RPMI8226 (cell line): Measurements from ENCODE around the gene RTP3.

Experiments used
- DNase-seq: peaks from one replicate; pipeline ENCODE4 v3.0.0-alpha.2; 2015

The RTP3 gene

DNA sequence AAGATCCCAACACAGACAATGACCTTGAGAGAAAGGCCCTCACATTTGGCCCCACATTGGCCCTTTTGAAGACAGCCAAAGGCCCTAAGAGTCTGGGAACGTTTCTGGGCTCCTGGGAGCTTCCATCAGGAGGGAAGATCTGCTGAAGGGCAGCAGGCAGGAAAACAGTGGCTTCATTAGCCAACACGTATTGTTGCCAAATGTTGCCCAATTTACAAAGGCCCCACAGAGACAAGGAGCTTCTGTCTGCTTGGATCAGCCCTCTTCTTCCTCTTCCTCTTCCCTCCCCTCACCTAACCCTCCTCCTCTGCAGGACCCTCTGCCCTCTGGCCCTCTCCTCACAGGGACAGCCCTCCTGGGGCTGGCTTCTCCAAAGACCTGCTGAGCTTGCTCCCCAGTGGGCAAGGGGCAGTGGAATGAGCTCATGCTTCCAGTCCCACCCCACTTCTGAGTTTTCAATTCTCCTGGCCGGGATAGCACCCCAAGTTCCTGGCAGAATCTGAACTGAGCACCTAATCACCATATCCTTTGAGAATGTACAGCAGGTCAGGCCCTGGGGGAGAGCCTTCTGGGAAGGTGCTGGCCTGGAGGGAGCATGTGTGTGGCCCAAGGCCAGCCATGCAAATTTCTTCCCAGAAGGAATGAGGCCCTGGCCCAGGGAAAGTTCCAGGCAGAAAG lies 28.0 kb upstream of the RTP3 start:
- DNase-seq: no peak

DNA sequence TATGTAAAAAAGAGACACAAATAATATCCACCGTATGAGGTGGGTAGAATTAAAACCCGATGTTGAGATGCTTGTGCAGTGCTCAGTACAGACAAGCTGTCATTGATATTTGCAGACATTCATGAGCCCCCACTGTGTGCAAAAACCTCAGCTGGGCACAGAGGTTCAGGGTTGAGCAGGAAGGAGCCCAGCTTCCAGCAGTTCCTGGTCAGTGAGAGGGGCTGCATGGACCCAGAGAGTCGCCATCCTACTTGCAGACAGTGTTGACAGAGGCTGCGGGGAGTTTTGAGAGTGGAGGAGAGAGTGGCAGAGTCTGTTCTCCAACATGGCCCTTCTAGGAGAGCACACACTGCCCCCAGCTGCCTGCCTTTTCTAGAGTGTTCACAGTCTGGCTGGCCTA lies 26.9 kb upstream of the RTP3 start:
- DNase-seq: no peak

- DNase-seq: no peak
These were observed 26.3 kb upstream of the RTP3 start for GRCh38 chr3:46471371-46471914.

GRCh38 chr3:46472736-46473135 lies 25.0 kb upstream of the RTP3 start:
- DNase-seq: no peak

GRCh38 chr3:46477145-46477544 lies 20.6 kb upstream of the RTP3 start:
- DNase-seq: no peak

GRCh38 chr3:46477756-46478155 lies 20.0 kb upstream of the RTP3 start:
- DNase-seq: no peak

DNA sequence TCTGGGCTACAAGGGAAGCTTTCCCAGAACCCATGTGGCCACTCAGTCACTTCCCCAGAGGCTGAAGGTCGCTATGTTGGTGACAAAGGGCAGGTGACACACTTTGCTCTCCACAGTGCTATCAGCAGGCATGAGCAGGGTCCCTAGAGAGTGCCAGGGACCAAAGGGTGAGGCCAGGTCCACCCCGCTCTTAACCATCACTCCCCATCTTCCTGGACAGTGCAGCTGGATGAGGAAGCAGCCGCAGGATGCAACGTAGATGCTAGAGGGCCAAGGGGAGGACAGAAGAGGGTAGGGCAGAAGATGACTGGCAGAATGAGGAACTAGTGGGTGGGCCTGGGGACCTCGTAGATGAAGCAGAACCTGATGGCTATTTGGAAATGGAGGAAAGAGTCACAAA lies 19.4 kb upstream of the RTP3 start:
- DNase-seq: no peak

GRCh38 chr3:46479021-46479420 lies 18.8 kb upstream of the RTP3 start:
- DNase-seq: no peak

DNA sequence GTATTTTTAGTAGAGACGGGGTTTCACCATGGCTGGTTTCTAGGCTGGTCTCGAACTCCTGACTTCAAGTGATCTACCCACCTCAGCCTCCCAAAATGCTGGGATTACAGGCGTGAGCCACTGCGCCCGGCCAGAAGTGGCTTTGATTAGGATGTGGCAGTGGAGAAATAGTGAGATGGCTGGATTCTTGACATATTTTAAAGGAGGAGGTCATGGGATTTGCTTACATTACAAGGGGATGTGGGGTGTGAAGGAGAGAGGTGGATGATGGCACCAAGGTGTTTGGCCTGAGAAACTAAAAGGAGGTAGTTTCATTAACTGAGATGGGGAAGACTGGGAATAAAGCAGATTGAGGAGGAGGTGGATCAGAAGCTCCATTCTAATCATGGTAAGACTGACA lies 18.1 kb upstream of the RTP3 start:
- DNase-seq: no peak

GRCh38 chr3:46480491-46481195 lies 17.1 kb upstream of the RTP3 start:
- no peak for DNase-seq

GRCh38 chr3:46481636-46482035 lies 16.1 kb upstream of the RTP3 start:
- DNase-seq: no peak

GRCh38 chr3:46482632-46483350 lies 15.0 kb upstream of the RTP3 start:
- no peak for DNase-seq

GRCh38 chr3:46483825-46484224 lies 14.0 kb upstream of the RTP3 start:
- DNase-seq: peak; percentile 23

DNA sequence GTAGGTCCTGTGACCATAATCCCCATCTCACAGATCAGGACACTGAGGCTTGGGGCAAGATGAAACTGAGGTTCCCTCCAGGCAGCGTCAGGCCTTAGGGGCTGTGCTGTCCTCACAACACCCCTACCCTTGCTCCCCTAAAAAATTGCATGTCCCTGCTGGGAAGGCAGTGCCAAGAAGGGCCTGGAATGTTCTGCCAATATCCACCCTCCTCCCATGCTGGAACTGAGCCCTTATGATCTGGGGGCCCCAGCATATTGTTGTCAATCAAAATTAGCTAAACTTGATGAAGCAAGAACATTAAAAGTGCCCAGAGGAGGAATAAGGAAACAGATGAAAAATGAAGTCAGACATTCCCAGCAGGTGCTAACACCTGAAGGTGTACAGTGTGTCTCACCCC lies 13.4 kb upstream of the RTP3 start:
- DNase-seq: no peak

- peak; percentile 15 for DNase-seq
These were observed 12.6 kb upstream of the RTP3 start for GRCh38 chr3:46484911-46485778.

DNA sequence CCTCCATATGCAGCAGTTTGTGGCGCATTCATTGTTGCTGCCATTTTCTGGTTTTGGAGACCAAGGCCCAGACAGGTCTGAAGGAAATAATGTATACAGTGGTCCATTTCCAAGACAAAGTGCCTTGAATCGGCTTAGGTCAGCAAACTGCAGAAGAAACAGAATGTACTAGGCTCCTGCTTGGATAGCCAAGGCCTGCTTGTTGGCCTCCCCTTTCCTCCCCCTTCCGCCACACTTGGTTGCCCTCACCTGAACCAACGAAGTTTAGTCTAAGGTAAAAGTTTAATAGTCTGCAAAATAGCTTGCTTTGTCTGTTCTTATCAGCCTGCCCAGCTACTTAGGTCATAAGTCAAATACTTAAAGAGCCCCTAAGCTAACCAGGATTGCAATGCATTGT lies 12.0 kb upstream of the RTP3 start:
- DNase-seq: no peak

DNA sequence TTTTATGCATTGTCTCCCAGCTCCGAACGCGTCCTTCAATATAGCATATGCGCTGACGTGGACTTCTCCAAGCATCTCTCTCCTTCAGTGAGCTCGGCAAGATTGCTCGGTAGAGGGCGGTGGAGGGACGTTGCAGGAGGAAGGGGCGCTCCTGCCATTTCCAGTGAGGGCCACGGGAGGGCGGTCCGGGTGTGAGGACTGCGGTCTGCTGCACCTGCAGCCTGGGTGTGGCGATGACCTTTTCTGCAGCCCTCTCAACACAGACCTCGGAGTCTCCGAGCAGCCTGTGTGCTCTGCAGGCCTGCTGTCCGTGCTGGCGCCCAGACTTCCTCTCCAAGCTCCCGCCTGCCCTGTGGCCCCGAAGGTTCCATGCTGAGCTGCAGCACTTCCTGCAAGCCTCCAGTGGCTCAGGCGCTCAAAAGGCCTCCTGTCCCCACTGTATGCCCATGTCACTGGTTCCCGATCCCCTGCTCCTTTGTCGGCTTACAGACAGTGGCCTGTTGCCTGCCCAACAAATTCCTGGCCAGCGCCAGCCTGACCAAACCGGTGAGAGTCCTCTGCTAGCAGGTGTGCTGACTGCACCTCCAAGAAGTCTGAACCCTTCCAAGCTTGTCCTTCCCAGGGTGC lies 8.9 kb upstream of the RTP3 start:
- DNase-seq: peak; percentile 99

DNA sequence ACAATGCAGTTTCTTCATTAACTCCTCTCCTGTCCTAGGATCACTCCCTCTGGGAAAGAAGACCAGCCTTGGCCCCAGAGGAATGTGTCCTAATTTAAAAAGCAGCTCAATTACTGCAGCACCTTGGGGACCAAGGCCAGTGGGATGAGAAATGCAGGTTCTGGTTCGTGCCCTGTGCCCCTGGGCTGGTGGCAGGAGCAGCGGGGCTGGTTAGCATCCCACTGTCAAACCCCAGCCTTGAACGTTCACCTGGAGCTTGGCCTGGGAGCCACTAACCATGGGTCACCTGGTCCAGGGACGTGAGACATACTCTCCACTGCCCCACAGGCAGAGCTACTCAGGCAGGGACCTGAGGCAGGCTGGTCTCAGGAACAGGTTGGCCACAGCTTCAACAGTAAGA lies 8.4 kb upstream of the RTP3 start:
- no peak for DNase-seq

DNA sequence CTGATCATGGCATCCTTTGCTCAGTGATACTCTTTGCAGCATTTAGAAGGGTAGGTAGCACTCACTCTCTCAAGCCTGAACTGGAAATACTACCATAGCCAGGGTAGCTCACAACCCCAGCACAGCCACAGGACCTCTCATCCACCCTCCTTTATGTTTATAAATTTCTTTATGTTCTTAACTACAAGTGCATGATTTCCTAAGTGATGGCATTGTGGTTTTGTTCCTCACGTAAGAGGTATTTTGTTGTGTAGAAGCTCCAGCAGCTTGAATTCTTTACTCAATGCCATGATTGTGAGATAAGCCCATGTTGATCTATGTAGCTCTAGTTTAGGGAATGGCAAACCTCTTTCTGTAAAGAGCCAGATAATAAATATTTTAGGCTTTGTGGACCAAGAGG lies 7.9 kb upstream of the RTP3 start:
- DNase-seq: no peak

GRCh38 chr3:46490338-46491084 lies 7.3 kb upstream of the RTP3 start:
- DNase-seq: no peak
